Rectal smooth muscle tissue (tissue), 1 donor: Measurements from ENCODE around the gene RHOXF2.
"Not testable (repeated sequence)": the region's sequence is repeated elsewhere in the genome, so short reads cannot be mapped to it uniquely, and the experiment has no call there.

Experiments
- H3K27ac ChIP-seq: one replicate; pipeline ENCODE4 v1.7.0; 2013; ENCODE audit warnings: low read depth, low read length, inconsistent platforms
- H3K27me3 ChIP-seq: one replicate; pipeline ENCODE4 v1.7.0; 2013; ENCODE audit warnings: low read length; ENCODE audit not compliant: control insufficient read depth, insufficient read depth
- H3K36me3 ChIP-seq: one replicate; pipeline ENCODE4 v1.7.0; 2013; ENCODE audit warnings: low read length; ENCODE audit not compliant: control insufficient read depth, insufficient read depth
- H3K4me1 ChIP-seq: one replicate; pipeline ENCODE4 v1.7.0; 2013; ENCODE audit warnings: low read length; ENCODE audit not compliant: control insufficient read depth, insufficient read depth
- H3K4me3 ChIP-seq: one replicate; pipeline ENCODE4 v1.7.0; 2013; ENCODE audit warnings: low read length
- H3K9ac ChIP-seq: one replicate; pipeline ENCODE4 v1.7.0; 2013; ENCODE audit warnings: low read length

RHOXF2 gene

DNA sequence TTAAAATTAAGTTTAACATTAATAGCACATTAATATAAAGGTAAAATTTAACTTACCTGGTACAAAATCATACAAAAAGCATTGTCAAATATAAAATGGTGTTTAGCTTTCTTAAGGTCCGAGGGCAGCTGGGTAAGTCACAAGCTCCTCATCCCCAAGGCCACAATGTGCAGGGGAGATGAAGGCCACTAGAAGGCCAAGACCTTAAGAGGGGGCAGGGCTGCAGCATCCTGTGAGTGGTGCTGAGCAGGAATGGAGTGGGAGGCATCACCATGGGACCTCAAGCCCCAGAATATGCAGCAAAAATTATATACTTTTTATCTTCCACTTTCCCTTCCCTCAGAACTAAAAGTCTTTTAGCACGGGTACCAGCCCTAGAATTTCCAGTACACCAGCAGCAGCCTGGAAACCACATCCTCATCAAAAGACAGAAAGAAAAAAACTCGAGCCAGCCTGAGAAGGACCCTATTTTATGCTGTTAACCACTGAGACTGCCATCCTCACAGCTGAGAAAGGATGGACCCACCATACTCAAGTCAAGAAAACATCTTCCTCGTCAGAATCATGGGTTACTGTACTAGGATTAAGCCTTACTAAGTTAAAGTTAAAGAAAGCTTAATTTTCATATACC lies 13.0 kb upstream of the RHOXF2 start:
- no peaks in the 10 kb centered on the region for H3K27me3 ChIP-seq
- no peak overlapping the region for H3K4me3 ChIP-seq
- H3K9ac ChIP-seq = no peak overlapping the region

DNA sequence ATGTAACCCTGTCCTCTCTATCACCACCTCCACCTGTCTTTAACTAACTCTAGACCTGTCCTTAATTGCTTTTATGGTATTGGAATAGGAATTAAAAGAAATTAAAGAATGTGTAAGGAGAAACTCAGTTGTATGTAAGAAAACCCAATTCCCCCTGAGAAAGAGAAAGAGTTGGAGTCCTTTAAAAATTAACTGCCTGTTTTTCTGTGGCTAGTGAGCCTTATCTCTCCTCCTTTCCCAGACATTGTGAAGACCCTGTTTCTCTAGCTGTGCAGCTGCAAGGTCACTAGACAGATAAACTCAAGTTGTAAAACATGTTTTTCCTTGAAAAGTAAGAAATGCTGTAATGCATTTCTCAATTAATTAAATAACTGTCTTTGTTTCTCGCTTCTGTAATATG lies 12.1 kb upstream of the RHOXF2 start:
- H3K4me1 ChIP-seq, H3K9ac ChIP-seq, H3K36me3 ChIP-seq, H3K4me3 ChIP-seq, H3K27me3 ChIP-seq, H3K27ac ChIP-seq: not testable (repeated sequence)

More for the DNA sequence above, 13.0 kb upstream of the RHOXF2 start:
- Histone ChIP-seq H3K4me1 (no peaks in the 10 kb centered on the region), H3K27ac (no peak overlapping the region), H3K36me3 (no peaks in the 10 kb centered on the region)

DNA sequence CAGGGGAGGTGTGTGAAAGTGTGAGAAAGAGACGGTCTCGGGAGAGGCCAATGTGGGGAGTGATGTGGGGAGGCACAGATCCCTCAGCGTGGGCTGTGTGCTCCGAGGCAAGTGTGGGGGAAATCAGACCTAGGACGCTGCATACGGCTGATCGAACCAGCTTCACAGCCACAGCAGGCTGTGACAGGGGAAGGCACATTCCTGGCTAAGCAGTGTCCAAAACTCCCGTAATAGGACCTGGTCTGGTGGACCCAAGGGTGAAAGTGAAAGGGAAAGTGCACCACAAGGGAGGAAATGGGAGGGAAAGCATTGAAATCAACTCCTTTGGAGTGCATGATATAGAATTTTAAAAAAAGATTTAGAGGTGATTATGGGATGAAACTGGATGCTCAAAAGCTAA lies 10.9 kb upstream of the RHOXF2 start:
- Histone ChIP-seq H3K27ac (no peak overlapping the region), H3K27me3 (no peaks in the 10 kb centered on the region), H3K36me3 (no peaks in the 10 kb centered on the region), H3K4me3 (no peak overlapping the region), H3K9ac (no peak overlapping the region), H3K4me1 (no peaks in the 10 kb centered on the region)

DNA sequence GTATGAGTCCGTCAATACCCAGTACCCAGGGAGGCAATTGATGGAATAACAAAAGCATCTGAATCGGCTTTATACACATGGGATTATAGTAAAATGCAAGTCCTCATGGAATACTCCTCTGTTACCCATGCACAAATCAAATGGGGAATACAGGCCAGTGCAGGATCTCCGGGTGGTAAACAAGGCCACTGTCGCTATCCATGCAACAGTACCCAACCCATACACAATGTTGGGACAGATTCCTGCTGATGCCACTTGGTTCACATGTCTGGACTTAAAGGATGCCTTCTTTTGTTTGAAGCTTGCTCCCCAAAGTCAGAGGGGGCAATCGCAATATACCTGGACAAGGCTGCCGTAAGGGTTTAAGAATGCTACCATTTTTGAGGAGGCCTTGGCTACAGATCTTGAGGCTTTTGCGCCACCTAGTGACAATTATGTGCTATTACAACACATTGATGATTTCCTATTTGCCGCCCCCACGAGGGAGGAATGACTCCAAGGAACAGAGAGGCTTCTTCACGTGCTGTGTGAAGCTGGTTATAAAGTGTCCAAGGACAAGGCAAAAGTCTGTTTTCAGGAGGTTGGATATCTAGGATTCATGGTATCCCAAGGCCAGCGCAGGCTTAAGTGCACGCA lies 8.2 kb upstream of the RHOXF2 start:
- not testable (repeated sequence) for H3K4me1 ChIP-seq, H3K9ac ChIP-seq, H3K36me3 ChIP-seq, H3K27ac ChIP-seq, H3K27me3 ChIP-seq, H3K4me3 ChIP-seq

DNA sequence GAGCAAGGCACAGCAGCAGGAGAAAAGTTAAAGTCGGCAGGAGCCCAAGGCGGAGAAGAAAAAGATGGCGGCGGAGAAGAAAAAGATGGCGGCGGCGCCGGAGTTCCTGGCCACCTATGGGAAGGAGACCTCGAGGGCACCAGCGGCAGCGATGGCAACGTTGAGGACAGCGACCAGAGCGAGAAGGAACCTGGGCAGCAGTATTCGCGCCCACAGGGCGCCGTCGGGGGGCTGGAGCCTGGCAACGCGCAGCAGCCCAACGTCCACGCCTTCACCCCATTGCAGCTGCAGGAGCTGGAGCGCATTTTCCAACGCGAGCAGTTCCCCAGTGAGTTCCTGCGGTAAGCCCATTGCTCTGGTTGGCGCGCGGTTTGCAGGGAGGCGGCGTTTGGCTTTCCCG lies 673 bp downstream of the RHOXF2 start:
- H3K36me3 ChIP-seq, H3K4me3 ChIP-seq, H3K9ac ChIP-seq, H3K4me1 ChIP-seq, H3K27me3 ChIP-seq, H3K27ac ChIP-seq: not testable (repeated sequence)

DNA sequence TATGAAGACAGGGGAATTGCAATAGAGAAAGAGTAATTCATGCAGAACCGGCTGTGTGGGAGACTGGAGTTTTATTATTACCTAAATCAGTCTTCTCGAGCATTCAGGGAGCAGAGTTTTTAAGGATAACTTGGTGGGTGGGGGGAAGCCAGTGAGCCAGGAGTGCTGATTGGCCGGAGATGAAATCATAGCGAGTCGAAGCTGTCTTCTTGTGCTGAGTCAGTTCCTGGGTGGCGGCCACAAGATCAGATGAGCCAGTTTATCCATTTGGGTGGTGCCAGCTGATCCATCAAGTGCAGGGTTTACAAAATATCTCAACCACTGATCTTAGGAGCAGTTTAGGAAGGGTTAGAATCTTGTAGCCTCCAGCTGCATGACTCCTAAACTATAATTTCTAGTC lies 34.8 kb downstream of the RHOXF2 start:
- H3K36me3 ChIP-seq, H3K27me3 ChIP-seq, H3K4me3 ChIP-seq, H3K9ac ChIP-seq, H3K27ac ChIP-seq, H3K4me1 ChIP-seq: not testable (repeated sequence)

DNA sequence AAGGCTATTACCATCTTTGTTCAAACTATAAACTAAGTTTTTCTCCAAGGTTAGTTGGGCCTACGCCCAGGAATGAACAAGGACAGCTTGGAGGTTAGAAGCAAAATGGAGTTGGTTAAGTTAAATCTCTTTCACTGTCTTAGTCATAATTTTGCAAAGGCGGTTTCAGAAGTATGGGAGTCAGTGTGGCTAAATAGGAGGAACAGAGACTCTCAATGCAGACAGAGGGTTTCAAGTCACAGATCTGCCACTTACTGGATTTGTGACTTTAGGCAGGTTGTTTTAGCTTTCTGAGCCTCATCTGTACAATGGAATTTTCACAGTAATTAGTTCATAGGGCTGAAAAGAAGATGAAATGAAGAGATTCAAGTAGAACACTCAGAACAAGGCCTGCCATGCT lies 35.3 kb downstream of the RHOXF2 start:
- H3K9ac ChIP-seq, H3K27me3 ChIP-seq, H3K36me3 ChIP-seq, H3K4me3 ChIP-seq, H3K4me1 ChIP-seq, H3K27ac ChIP-seq: not testable (repeated sequence)

DNA sequence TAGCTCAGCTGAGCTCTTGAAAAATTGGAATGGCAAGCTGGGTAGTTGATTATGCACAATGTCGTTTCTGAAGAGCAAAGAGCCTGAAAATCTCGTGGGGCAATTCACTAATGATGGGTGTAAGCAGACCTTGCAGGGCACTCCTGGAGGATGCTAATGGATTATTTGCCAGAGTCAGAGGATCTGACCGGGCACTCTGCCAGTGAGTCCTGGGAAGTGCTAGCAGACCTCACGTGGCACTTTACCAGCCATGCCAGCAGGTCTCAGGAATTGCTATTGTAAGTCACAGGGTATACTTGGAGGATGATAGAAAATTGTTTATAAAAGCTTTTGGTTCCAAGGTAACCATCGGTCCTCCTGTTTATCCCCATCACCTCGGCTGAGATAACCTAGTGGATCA lies 37.4 kb downstream of the RHOXF2 start:
- H3K27me3 ChIP-seq, H3K27ac ChIP-seq, H3K36me3 ChIP-seq, H3K9ac ChIP-seq, H3K4me1 ChIP-seq, H3K4me3 ChIP-seq: not testable (repeated sequence)

DNA sequence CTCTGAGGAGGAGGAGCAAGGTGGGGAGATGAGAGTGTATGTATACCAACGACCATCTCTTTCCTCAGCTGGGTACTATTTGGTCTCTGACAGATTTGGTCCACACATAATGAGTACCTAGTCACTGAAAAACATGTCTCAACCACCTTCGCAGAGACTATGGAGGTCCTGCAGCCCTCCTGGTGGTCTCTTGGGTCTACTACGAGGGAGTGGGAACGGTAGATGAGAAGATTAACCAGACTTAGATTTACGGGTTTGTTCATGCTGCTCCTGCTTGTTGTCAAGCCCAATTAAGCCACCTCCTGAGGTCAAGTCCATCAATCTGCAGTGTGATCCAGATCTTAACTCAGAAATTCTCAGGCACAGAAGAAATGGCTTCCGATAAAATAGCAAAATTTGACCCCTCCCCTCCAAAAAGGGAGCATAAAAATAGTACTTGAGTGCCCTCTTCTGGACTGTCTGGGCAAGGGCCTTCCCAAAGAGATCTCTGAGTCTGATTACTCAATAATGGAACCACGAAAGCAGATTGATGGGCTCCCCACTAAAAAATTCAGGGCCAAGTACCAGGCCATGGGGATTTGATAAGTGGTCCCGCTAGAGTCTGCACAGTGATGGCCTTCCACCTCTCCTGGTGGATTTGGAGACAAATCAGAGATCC lies 38.3 kb downstream of the RHOXF2 start:
- not testable (repeated sequence) for H3K27me3 ChIP-seq, H3K27ac ChIP-seq, H3K4me3 ChIP-seq, H3K4me1 ChIP-seq, H3K36me3 ChIP-seq, H3K9ac ChIP-seq

DNA sequence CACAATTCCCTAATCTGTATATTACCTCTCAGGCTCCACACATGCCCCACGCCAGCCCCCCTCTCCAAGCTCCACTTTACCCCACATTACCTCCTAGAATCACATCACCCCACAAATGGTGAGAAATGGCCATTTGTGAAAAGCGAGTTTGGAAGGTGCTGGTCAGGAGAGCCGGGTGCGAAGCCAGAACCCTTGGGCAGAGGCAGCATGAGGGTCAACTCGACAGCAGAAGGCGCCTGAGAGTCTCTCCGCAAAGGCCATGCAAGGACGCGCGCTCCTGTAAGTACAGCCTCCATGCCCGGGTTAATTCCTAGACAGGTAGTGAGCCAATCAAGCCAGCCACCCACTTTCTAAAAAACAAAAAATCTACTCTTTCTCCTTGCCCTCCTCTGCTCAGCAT lies 42.4 kb downstream of the RHOXF2 start:
- Histone ChIP-seq H3K36me3 (no peaks in the 10 kb centered on the region), H3K4me3 (no peak overlapping the region), H3K27me3 (no peaks in the 10 kb centered on the region), H3K4me1 (no peaks in the 10 kb centered on the region), H3K9ac (no peak overlapping the region), H3K27ac (no peak overlapping the region)

DNA sequence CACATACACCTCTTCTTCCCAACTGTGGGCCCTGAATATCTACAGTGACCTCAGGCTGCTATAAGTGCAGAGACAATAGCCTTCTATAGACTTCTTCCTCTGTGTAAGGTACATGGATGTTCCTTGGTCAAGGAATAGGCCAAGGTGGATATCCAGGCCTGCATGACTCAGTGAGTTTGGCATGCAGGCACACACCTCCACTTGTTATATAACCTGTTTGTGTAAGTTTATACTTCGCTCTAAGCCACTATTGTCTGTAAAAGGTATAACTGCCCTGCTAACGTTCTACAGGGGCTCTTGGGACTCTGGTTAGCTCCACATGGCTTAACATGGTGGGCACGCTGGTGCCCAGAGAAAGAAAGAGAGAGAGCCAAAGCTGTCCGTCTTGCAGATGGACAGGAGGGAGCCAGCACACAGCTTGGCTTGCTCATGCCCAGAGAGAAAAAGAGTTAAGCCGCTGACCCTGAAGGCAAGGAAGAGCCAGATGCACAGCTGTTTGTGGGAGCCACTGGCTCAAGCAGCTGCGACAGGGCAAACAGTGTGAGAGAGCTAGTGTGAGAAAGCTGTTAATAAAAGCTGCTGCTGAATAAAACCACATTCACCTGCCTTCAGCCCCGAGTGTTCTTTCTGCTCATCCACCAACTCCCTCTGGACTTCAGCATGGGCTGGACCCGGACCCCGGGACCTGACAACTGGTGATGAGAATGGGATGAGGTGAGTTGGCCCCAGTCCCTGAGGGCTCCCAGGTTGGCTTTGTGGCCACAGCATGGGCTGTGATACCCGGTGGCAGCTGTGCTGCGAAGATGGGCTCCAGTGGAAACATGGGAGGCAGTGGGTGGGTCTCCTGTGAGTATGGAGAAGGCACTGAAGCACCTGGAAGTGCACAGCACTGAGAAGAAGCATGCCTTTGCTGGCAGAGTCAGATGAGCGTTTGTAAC lies 47.7 kb downstream of the RHOXF2 start:
- no peaks in the 10 kb centered on the region for H3K36me3 ChIP-seq
- no peak overlapping the region for H3K4me3 ChIP-seq
- H3K27ac ChIP-seq = no peak overlapping the region
- H3K9ac ChIP-seq = no peak overlapping the region
- H3K4me1 ChIP-seq = no peaks in the 10 kb centered on the region
- no peaks in the 10 kb centered on the region for H3K27me3 ChIP-seq

DNA sequence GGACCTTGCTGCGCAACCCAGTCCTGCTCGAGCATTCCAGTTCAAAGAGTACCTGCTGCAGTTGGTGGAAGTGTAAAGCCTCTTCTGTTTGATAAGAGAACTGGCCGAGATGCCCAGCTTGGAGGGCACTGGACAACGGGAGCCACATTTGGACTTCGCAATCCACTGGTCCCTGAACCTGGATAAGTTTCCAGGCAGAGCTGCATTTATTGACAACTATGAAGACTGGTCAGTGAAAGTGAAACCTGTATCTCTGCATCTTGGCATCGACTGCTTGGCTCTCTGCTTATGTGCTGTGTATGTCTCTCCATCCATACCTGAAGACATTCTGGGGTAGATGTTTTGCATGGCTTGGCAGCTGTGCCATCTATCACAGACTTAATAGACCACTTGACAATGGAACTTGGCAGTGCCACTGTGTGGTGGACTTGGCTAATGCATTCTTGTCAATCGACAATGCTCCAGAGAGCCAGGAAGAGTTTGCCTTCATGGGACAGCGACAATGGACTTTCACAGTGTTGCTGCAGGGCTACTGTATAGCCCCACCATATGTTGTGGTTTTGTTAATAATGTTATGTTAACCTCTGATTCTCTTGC lies 48.7 kb downstream of the RHOXF2 start:
- Histone ChIP-seq H3K36me3 (no peaks in the 10 kb centered on the region), H3K4me3 (no peak overlapping the region), H3K27ac (no peak overlapping the region)

More for the DNA sequence above, 48.7 kb downstream of the RHOXF2 start:
- no peaks in the 10 kb centered on the region for H3K4me1 ChIP-seq
- no peaks in the 10 kb centered on the region for H3K27me3 ChIP-seq
- no peak overlapping the region for H3K9ac ChIP-seq
